Esophagus squamous epithelium (tissue), 5 donors: ENCODE results near the gene ZMYND10. TPM values are rescaled to one million over a fixed set of nuclear protein-coding genes. Genes with fewer than 3 reads are reported as not detected.

Experiments
- DNase-seq: peaks from one replicate; lab custom pipeline; 2025; lab: John Stamatoyannopoulos, UW
- H3K27ac ChIP-seq, 4 donors: fragments of 200-600 bp; sonication (generic); one replicate each; pipeline ENCODE4 v1.5.1; 2016 to 2019; ENCODE audit warnings: mild to moderate bottlenecking in 1 of 4
- H3K27me3 ChIP-seq, 4 donors: fragments of 200-600 bp; sonication (generic); 1 replicate in 3 of 4; 2 replicates in 1 of 4; pipeline versions ENCODE4 v1.5.1 to v1.6.0; 2017 to 2021; ENCODE audit warnings: antibody characterized with exemption in 1 of 4
- H3K36me3 ChIP-seq, 3 donors: fragments of 200-600 bp; sonication (generic); one replicate each; pipeline ENCODE4 v1.5.1; 2016 to 2019
- H3K4me1 ChIP-seq, 3 donors: fragments of 200-600 bp; sonication (generic); one replicate each; pipeline ENCODE4 v1.5.1; 2017 to 2019
- H3K4me3 ChIP-seq, 4 donors: fragments of 200-600 bp; sonication (generic); 1 replicate in 3 of 4; 2 replicates in 1 of 4; pipeline ENCODE4 v1.5.1; 2016 to 2019; ENCODE audit warnings: mild to moderate bottlenecking in 2 of 4, moderate library complexity in 1 of 4
- H3K9me3 ChIP-seq, 3 donors: fragments of 200-600 bp; sonication (generic); one replicate each; pipeline ENCODE4 v1.5.1; 2016 to 2019
- CTCF ChIP-seq, 6 experiments: fragments of 450-650 bp in 4 of 6; fragments of 200-600 bp in 2 of 6; sonication (generic) in 2 of 6; IDR thresholded peaks; one replicate each; pipeline ENCODE4 v1.5.1; 2016 to 2019; ENCODE audit warnings: antibody characterized with exemption in 6 of 6, mild to moderate bottlenecking in 4 of 6, moderate library complexity in 4 of 6
- POLR2A ChIP-seq, 4 donors: fragments of 450-650 bp; IDR thresholded peaks; one replicate each; pipeline ENCODE4 v1.6.1; 2017; ENCODE audit warnings: antibody characterized with exemption in 4 of 4, mild to moderate bottlenecking in 4 of 4, moderate library complexity in 3 of 4
- WGBS, 2 donors: methylation state at CpG; one replicate each; pipeline ENCODE4 v1.1.5; 2018; 5-methylcytosine and 5-hydroxymethylcytosine counted together
- intact Hi-C: fragments of 100-400 bp; cut with DNase I; formaldehyde crosslinking; loops from one replicate; pipeline ENCODE4 v1.15.0; 2022
- total RNA-seq, 4 donors: library from RNA; depleted of rRNA; stranded (reverse); fragments of >200 nt; gene quantifications; one replicate each; pipeline ENCODE4 v1.1.0, GENCODE V29; 2016
- donor health status: DM: yes; HTN: yes; CAD: no.

ZMYND10 gene
- total RNA-seq, 4 donors from 2014 or later, result 1.1 TPM; not detected in 3

GRCh38 chr3:50340147-50340447, 5.4 kb downstream of the ZMYND10 start:
- WGBS, 2 donors, result 4 to 11% methylated on average over 4 to 5 of the region's 9 CpGs
- peak overlapping the region; percentile 35 to 80 (median 58) for H3K4me3 ChIP-seq
- no peaks in the 10 kb centered on the region for H3K9me3 ChIP-seq
- peak overlapping the region; percentile 77 to 99 (median 95) for H3K27ac ChIP-seq
- no peaks in the 10 kb centered on the region for H3K27me3 ChIP-seq
- no peak for DNase-seq
- intact Hi-C loops, result no loop called here
- TF ChIP-seq POLR2A (IDR thresholded peaks at IDR 0.05), result no peak
- no peak for TF ChIP-seq CTCF (IDR thresholded peaks at IDR 0.05)
- H3K36me3 ChIP-seq, result no peaks in the 10 kb centered on the region
- H3K4me1 ChIP-seq, result peaks cover 50 to 79% (median 50%) of the 10 kb centered on the region in 3 donors

- Histone ChIP-seq H3K27ac (peak overlapping the region; percentile 77 to 99 (median 95)), H3K27me3 (no peaks in the 10 kb centered on the region), H3K9me3 (no peaks in the 10 kb centered on the region), H3K4me3 (peak overlapping the region; percentile 35 to 80 (median 58)), H3K36me3 (no peaks in the 10 kb centered on the region), H3K4me1 (peaks cover 53 to 81% (median 55%) of the 10 kb centered on the region in 3 donors)
- 69% methylated on average over 9 to 14 of the region's 14 CpGs for WGBS, 2 donors
- intact Hi-C loops, result no loop called here
- no peak for TF ChIP-seq POLR2A (IDR thresholded peaks at IDR 0.05)
- no peak for TF ChIP-seq CTCF (IDR thresholded peaks at IDR 0.05)
- no peak for DNase-seq
These were observed 5.9 kb downstream of the ZMYND10 start for GRCh38 chr3:50339485-50340146.

DNA sequence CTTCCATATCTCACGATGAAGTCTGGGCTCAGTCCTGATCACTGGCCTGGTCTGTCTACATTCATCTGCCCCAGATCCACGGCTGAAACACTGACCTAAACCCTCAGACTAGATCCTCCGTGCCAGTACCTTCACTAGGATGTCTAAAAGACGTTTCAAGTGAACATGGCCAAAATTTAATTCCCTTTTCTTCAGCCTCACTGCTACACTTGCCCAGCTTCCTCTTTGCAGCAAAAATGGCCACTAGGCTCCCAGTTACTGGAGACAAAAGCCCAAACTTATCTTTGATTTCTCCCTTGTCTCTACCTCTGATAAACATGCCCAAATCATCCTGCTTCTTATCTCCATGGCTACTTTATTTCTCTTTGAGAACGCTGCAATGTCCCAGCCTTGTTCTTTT, 6.6 kb downstream of the ZMYND10 start:
- TF ChIP-seq CTCF (IDR thresholded peaks at IDR 0.05) (no peak), POLR2A (IDR thresholded peaks at IDR 0.05) (no peak)
- Histone ChIP-seq H3K27me3 (no peaks in the 10 kb centered on the region), H3K4me3 (peak overlapping the region in 3 of 4 donors; percentile 64 to 93 (median 80)), H3K9me3 (no peaks in the 10 kb centered on the region), H3K4me1 (peaks cover 59 to 87% (median 61%) of the 10 kb centered on the region in 3 donors), H3K36me3 (no peaks in the 10 kb centered on the region), H3K27ac (peak overlapping the region; percentile 96 to 100 (median 98))
- intact Hi-C loops, result no loop called here
- no peak for DNase-seq
- 39 to 52% methylated on average over 5 of the region's 5 CpGs for WGBS, 2 donors

GRCh38 chr3:50337175-50337861, 8.2 kb downstream of the ZMYND10 start:
- peaks cover under 1 to 13% (median 1%) of the 10 kb centered on the region in 3 donors for H3K36me3 ChIP-seq
- H3K4me3 ChIP-seq, result peak overlapping the region; percentile 64 to 93 (median 78)
- peak overlapping the region; percentile 96 to 100 (median 98) for H3K27ac ChIP-seq
- H3K27me3 ChIP-seq, result no peaks in the 10 kb centered on the region
- peak; percentile 94 for DNase-seq
- 0 to 2% methylated on average over 20 to 21 of the region's 79 CpGs for WGBS, 2 donors
- H3K4me1 ChIP-seq, result peaks cover 68 to 96% (median 70%) of the 10 kb centered on the region in 3 donors
- TF ChIP-seq POLR2A (IDR thresholded peaks at IDR 0.05) (peak in 3 of 4 donors; percentile 74 to 94 (median 77)), CTCF (IDR thresholded peaks at IDR 0.05) (no peak)
- intact Hi-C loops, result no loop called here
- no peaks in the 10 kb centered on the region for H3K9me3 ChIP-seq
